WTC11 (cell line): ENCODE measurements around the gene KCNJ1.

Source experiments
- ATF1 ChIP-seq: sonication (generic); formaldehyde crosslinking; IDR thresholded peaks from 2 replicates; pipeline ENCODE4 v1.8.1; 2023; ENCODE audit warnings: mild to moderate bottlenecking, moderate library complexity, missing genetic modification reagents
- GABPB1 ChIP-seq: sonication (generic); formaldehyde crosslinking; IDR thresholded peaks from 2 replicates; pipeline ENCODE4 v1.8.1; 2023; ENCODE audit warnings: mild to moderate bottlenecking, missing genetic modification reagents
- ZNF423 ChIP-seq: fragments of 250-450 bp; sonication (Bioruptor Pico); IDR thresholded peaks from 2 replicates; pipeline ENCODE4 v2.1.2; 2022; ENCODE audit warnings: mild to moderate bottlenecking, moderate library complexity
- TF ChIP-seq, protein P1 (sequence below): sonication (generic); formaldehyde crosslinking; conservative IDR thresholded peaks from 2 replicates; pipeline ENCODE4 v1.8.1; 2022; ENCODE audit warnings: mild to moderate bottlenecking, missing genetic modification reagents
- TF ChIP-seq, protein P2 (sequence below): fragments of 200-600 bp; IDR thresholded peaks from 2 replicates; pipeline ENCODE4 v1.8.0; 2022; ENCODE audit warnings: antibody characterized with exemption
- TF ChIP-seq, protein P3 (sequence below): sonication (generic); formaldehyde crosslinking; IDR thresholded peaks from 2 replicates; pipeline ENCODE4 v1.8.0; 2022; ENCODE audit warnings: mild to moderate bottlenecking, missing genetic modification reagents

DNA sequence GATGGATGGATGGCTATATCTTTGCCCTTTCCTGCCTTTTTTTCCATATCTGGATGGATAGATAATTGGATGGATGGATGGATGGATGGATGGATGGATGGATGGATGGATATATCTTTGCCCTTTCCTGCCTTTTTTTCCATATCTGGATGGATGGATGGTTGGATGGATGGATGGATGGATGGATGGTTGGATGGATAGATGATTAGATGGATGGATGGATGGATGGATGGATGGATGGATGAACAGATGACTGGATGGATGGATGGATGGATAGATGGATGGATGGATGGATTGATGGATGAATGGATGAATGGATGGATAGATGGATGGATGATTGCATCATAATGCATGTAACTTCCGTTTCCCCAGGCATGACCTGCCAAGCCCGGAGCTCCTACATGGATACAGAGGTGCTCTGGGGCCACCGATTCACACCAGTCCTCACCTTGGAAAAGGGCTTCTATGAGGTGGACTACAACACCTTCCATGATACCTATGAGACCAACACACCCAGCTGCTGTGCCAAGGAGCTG, 49.0 kb upstream of the KCNJ1 start:
- TF ChIP-seq GABPB1 (CRISPR knock-in tag) (no peak), ATF1 (CRISPR knock-in tag) (no peak), ZNF423 (CRISPR knock-in tag) (no peak)
- TF ChIP-seq, protein P1, sequence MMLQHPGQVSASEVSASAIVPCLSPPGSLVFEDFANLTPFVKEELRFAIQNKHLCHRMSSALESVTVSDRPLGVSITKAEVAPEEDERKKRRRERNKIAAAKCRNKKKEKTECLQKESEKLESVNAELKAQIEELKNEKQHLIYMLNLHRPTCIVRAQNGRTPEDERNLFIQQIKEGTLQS (CRISPR knock-in tag): no peak
- TF ChIP-seq, protein P2, sequence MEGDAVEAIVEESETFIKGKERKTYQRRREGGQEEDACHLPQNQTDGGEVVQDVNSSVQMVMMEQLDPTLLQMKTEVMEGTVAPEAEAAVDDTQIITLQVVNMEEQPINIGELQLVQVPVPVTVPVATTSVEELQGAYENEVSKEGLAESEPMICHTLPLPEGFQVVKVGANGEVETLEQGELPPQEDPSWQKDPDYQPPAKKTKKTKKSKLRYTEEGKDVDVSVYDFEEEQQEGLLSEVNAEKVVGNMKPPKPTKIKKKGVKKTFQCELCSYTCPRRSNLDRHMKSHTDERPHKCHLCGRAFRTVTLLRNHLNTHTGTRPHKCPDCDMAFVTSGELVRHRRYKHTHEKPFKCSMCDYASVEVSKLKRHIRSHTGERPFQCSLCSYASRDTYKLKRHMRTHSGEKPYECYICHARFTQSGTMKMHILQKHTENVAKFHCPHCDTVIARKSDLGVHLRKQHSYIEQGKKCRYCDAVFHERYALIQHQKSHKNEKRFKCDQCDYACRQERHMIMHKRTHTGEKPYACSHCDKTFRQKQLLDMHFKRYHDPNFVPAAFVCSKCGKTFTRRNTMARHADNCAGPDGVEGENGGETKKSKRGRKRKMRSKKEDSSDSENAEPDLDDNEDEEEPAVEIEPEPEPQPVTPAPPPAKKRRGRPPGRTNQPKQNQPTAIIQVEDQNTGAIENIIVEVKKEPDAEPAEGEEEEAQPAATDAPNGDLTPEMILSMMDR: no peak
- TF ChIP-seq, protein P3, sequence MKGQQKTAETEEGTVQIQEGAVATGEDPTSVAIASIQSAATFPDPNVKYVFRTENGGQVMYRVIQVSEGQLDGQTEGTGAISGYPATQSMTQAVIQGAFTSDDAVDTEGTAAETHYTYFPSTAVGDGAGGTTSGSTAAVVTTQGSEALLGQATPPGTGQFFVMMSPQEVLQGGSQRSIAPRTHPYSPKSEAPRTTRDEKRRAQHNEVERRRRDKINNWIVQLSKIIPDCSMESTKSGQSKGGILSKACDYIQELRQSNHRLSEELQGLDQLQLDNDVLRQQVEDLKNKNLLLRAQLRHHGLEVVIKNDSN: no peak
